Rectal smooth muscle tissue (tissue), 1 donor: ENCODE measurements around the gene NUAK1.

Experiments
- H3K27ac ChIP-seq: one replicate; pipeline ENCODE4 v1.7.0; 2013; ENCODE audit warnings: low read depth, low read length, inconsistent platforms
- H3K27me3 ChIP-seq: one replicate; pipeline ENCODE4 v1.7.0; 2013; ENCODE audit warnings: low read length; ENCODE audit not compliant: control insufficient read depth, insufficient read depth
- H3K36me3 ChIP-seq: one replicate; pipeline ENCODE4 v1.7.0; 2013; ENCODE audit warnings: low read length; ENCODE audit not compliant: control insufficient read depth, insufficient read depth
- H3K4me1 ChIP-seq: one replicate; pipeline ENCODE4 v1.7.0; 2013; ENCODE audit warnings: low read length; ENCODE audit not compliant: control insufficient read depth, insufficient read depth
- H3K4me3 ChIP-seq: one replicate; pipeline ENCODE4 v1.7.0; 2013; ENCODE audit warnings: low read length
- H3K9ac ChIP-seq: one replicate; pipeline ENCODE4 v1.7.0; 2013; ENCODE audit warnings: low read length

Gene NUAK1

GRCh38 chr12:106091446-106091820 is 47.3 kb downstream of the NUAK1 start:
- peaks cover 4% of the 10 kb centered on the region for H3K4me1 ChIP-seq
- no peaks in the 10 kb centered on the region for H3K36me3 ChIP-seq
- no peak overlapping the region for H3K9ac ChIP-seq
- no peak overlapping the region for H3K4me3 ChIP-seq
- no peaks in the 10 kb centered on the region for H3K27me3 ChIP-seq
- peak overlapping the region; percentile 34 for H3K27ac ChIP-seq

- H3K27me3 ChIP-seq: no peaks in the 10 kb centered on the region
- H3K4me1 ChIP-seq: peaks cover 4% of the 10 kb centered on the region
- peak overlapping the region; percentile 34 for H3K27ac ChIP-seq
- no peak overlapping the region for H3K4me3 ChIP-seq
- H3K9ac ChIP-seq: no peak overlapping the region
- H3K36me3 ChIP-seq: no peaks in the 10 kb centered on the region
Measured at GRCh38 chr12:106090591-106091445, 47.9 kb downstream of the NUAK1 start.

- H3K4me1 ChIP-seq: peaks cover 4% of the 10 kb centered on the region
- no peak overlapping the region for H3K9ac ChIP-seq
- H3K4me3 ChIP-seq: no peak overlapping the region
- no peak overlapping the region for H3K27ac ChIP-seq
- no peaks in the 10 kb centered on the region for H3K27me3 ChIP-seq
- H3K36me3 ChIP-seq: no peaks in the 10 kb centered on the region
Measured at GRCh38 chr12:106089935-106090334, 48.8 kb downstream of the NUAK1 start.

- H3K4me3 ChIP-seq: no peak overlapping the region
Measured at GRCh38 chr12:106088811-106089485, 49.8 kb downstream of the NUAK1 start.

GRCh38 chr12:106088246-106088808 is 50.4 kb downstream of the NUAK1 start:
- Histone ChIP-seq H3K4me1 (peaks cover 4% of the 10 kb centered on the region), H3K27ac (no peak overlapping the region), H3K9ac (no peak overlapping the region), H3K4me3 (no peak overlapping the region), H3K27me3 (no peaks in the 10 kb centered on the region), H3K36me3 (no peaks in the 10 kb centered on the region)

More at GRCh38 chr12:106088811-106089485, 49.8 kb downstream of the NUAK1 start:
- Histone ChIP-seq H3K4me1 (peaks cover 4% of the 10 kb centered on the region), H3K27ac (no peak overlapping the region), H3K27me3 (no peaks in the 10 kb centered on the region), H3K36me3 (no peaks in the 10 kb centered on the region), H3K9ac (no peak overlapping the region)

GRCh38 chr12:106086696-106087095 is 52.1 kb downstream of the NUAK1 start:
- H3K9ac ChIP-seq: no peak overlapping the region
- H3K4me3 ChIP-seq: no peak overlapping the region
- H3K27ac ChIP-seq: no peak overlapping the region
- no peaks in the 10 kb centered on the region for H3K27me3 ChIP-seq
- H3K4me1 ChIP-seq: peaks cover 4% of the 10 kb centered on the region
- no peaks in the 10 kb centered on the region for H3K36me3 ChIP-seq

GRCh38 chr12:106085213-106085612 is 53.5 kb downstream of the NUAK1 start:
- H3K4me1 ChIP-seq: peaks cover 3% of the 10 kb centered on the region
- H3K27me3 ChIP-seq: no peaks in the 10 kb centered on the region
- no peak overlapping the region for H3K4me3 ChIP-seq
- H3K36me3 ChIP-seq: no peaks in the 10 kb centered on the region
- H3K9ac ChIP-seq: no peak overlapping the region
- no peak overlapping the region for H3K27ac ChIP-seq

- Histone ChIP-seq H3K36me3 (no peaks in the 10 kb centered on the region), H3K27ac (no peak overlapping the region), H3K27me3 (no peaks in the 10 kb centered on the region), H3K4me1 (peaks cover 3% of the 10 kb centered on the region), H3K4me3 (no peak overlapping the region), H3K9ac (no peak overlapping the region)
Measured at GRCh38 chr12:106084759-106085158, 54.0 kb downstream of the NUAK1 start.

- Histone ChIP-seq H3K36me3 (no peaks in the 10 kb centered on the region), H3K4me3 (no peak overlapping the region), H3K9ac (no peak overlapping the region), H3K27me3 (no peaks in the 10 kb centered on the region), H3K27ac (no peak overlapping the region), H3K4me1 (peaks cover 3% of the 10 kb centered on the region)
Measured at GRCh38 chr12:106084014-106084671, 54.6 kb downstream of the NUAK1 start.

- Histone ChIP-seq H3K4me3 (no peak overlapping the region), H3K9ac (no peak overlapping the region), H3K36me3 (no peaks in the 10 kb centered on the region), H3K27me3 (no peaks in the 10 kb centered on the region), H3K4me1 (peaks cover 3% of the 10 kb centered on the region), H3K27ac (no peak overlapping the region)
Measured at GRCh38 chr12:106082216-106083175, 56.3 kb downstream of the NUAK1 start.

- H3K9ac ChIP-seq: no peak overlapping the region
- H3K27me3 ChIP-seq: no peaks in the 10 kb centered on the region
- no peaks in the 10 kb centered on the region for H3K36me3 ChIP-seq
- peaks cover 3% of the 10 kb centered on the region for H3K4me1 ChIP-seq
- H3K4me3 ChIP-seq: no peak overlapping the region
- H3K27ac ChIP-seq: no peak overlapping the region
Measured at GRCh38 chr12:106081606-106082005, 57.1 kb downstream of the NUAK1 start.
